ENCODE data around the gene SMOC1.
A peak's percentile ranks its signal among the peaks of the same experiment; 100 is the strongest.

Gene SMOC1

DNA sequence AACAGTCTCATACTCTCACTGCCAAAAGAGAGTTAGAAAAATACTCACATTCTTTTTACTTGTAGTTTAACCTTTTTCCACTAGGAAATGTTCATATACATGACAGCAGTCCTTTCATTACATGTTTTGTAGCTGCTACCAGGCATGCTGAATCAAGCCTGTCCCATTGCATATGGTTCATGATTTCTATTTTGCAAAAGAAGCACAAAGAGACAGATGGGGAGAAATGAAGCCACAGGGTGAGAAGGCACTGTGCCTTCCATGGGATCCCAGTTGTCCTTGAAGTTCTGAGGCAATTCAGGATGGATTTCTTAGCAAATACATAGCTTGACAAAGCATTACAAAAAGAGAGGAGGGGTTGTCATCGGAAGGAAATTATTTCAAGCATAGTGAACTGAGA lies 89.5 kb downstream of the SMOC1 start:
- 100% methylated on average over 1 of the region's 1 CpG for WGBS, 2 experiments
- no peaks in the 10 kb centered on the region for H3K27me3 ChIP-seq (ENCODE audit: control insufficient read depth, insufficient read depth, low read length, poor library complexity, severe bottlenecking)
- H3K36me3 ChIP-seq (ENCODE audit: control insufficient read depth, insufficient read depth, low read length): peaks cover 26% of the 10 kb centered on the region
- peaks cover 7% of the 10 kb centered on the region for H3K4me1 ChIP-seq (ENCODE audit: control insufficient read depth, insufficient read depth, low read length)
- peaks cover 3% of the 10 kb centered on the region for H3K9me3 ChIP-seq (ENCODE audit: control insufficient read depth, low read length)
- no peak overlapping the region for H3K27ac ChIP-seq (ENCODE audit: insufficient read depth, low read depth, low read length, poor library complexity, severe bottlenecking)
- no peak overlapping the region for H3K4me3 ChIP-seq (ENCODE audit: insufficient read depth, low read depth, low read length)

DNA sequence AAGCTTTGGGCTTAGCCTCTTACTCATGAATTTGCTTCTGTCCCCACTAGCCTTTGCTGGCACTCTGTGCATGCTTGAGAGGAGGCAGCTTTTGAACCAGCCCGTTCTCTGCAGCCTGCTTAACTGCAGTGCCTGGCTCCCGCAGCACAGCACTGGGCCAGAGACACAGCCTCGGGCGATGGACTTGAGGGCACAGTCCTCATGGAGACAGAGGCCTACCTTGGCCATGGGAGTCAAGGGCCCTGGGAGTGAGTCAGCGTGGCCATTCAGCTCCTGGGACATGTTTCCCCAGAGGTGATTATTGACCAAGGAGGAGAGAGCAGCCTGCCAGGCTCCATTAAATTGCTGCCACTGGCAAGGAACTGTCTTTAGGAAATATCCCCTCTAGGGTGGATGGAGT lies 93.5 kb downstream of the SMOC1 start:
- peaks cover 3% of the 10 kb centered on the region for H3K9me3 ChIP-seq (ENCODE audit: control insufficient read depth, low read length)
- H3K36me3 ChIP-seq (ENCODE audit: control insufficient read depth, insufficient read depth, low read length): peaks cover 44% of the 10 kb centered on the region
- no peak overlapping the region for H3K27ac ChIP-seq (ENCODE audit: insufficient read depth, low read depth, low read length, poor library complexity, severe bottlenecking)
- 98 to 99% methylated on average over 5 of the region's 5 CpGs for WGBS, 2 experiments
- H3K4me3 ChIP-seq (ENCODE audit: insufficient read depth, low read depth, low read length): no peak overlapping the region
- no peaks in the 10 kb centered on the region for H3K27me3 ChIP-seq (ENCODE audit: control insufficient read depth, insufficient read depth, low read length, poor library complexity, severe bottlenecking)
- H3K4me1 ChIP-seq (ENCODE audit: control insufficient read depth, insufficient read depth, low read length): peaks cover 19% of the 10 kb centered on the region

DNA sequence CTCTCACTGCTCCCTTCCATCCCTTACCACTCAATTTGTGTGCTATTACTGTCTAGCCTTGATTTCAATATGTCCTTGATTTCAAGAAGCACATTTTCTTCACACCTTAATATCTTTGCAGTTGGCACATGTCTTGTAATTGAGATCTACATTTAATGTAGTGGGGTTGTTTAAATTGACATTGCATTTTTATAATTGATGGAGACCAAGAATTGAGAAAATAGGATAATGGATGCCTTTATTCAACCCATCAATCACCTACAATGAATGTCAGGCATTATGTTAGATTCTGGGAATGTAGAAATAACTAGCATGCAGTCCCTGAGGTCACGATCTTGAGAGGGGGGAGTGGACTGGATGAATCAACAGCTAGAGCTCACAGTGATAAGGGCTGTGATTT lies 94.6 kb downstream of the SMOC1 start:
- 89 to 96% methylated on average over 1 of the region's 1 CpG for WGBS, 2 experiments
- Histone ChIP-seq H3K4me1 (ENCODE audit: control insufficient read depth, insufficient read depth, low read length) (peaks cover 19% of the 10 kb centered on the region), H3K9me3 (ENCODE audit: control insufficient read depth, low read length) (peaks cover under 1% of the 10 kb centered on the region), H3K36me3 (ENCODE audit: control insufficient read depth, insufficient read depth, low read length) (peaks cover 49% of the 10 kb centered on the region), H3K27ac (ENCODE audit: insufficient read depth, low read depth, low read length, poor library complexity, severe bottlenecking) (peak overlapping the region; percentile 23), H3K27me3 (ENCODE audit: control insufficient read depth, insufficient read depth, low read length, poor library complexity, severe bottlenecking) (no peaks in the 10 kb centered on the region), H3K4me3 (ENCODE audit: insufficient read depth, low read depth, low read length) (no peak overlapping the region)

DNA sequence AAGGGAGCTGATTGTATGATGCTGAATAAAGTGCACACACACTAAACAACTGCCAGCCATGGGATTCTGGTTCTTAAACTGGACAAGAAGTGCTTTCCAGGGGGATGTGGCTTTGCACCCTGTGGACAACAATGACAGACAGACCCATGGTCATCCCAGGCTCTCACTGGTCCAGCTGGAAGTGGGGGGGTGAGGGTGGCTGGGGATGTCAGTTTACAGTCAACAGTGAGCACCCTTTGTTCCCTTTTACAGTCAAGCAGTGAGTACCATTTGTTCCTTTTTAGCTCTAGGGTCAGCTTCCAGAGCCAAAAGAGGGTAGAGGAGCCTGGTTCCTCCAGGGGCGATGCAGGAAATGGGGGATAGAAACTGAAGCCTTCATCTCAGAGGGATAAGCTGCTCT lies 100.7 kb downstream of the SMOC1 start:
- H3K4me1 ChIP-seq (ENCODE audit: control insufficient read depth, insufficient read depth, low read length): peaks cover 28% of the 10 kb centered on the region
- H3K36me3 ChIP-seq (ENCODE audit: control insufficient read depth, insufficient read depth, low read length): peaks cover 27% of the 10 kb centered on the region
- no peak overlapping the region for H3K4me3 ChIP-seq (ENCODE audit: insufficient read depth, low read depth, low read length)
- H3K27ac ChIP-seq (ENCODE audit: insufficient read depth, low read depth, low read length, poor library complexity, severe bottlenecking): no peak overlapping the region
- WGBS, 2 experiments: 94 to 95% methylated on average over 1 of the region's 1 CpG
- H3K27me3 ChIP-seq (ENCODE audit: control insufficient read depth, insufficient read depth, low read length, poor library complexity, severe bottlenecking): no peaks in the 10 kb centered on the region
- no peaks in the 10 kb centered on the region for H3K9me3 ChIP-seq (ENCODE audit: control insufficient read depth, low read length)

DNA sequence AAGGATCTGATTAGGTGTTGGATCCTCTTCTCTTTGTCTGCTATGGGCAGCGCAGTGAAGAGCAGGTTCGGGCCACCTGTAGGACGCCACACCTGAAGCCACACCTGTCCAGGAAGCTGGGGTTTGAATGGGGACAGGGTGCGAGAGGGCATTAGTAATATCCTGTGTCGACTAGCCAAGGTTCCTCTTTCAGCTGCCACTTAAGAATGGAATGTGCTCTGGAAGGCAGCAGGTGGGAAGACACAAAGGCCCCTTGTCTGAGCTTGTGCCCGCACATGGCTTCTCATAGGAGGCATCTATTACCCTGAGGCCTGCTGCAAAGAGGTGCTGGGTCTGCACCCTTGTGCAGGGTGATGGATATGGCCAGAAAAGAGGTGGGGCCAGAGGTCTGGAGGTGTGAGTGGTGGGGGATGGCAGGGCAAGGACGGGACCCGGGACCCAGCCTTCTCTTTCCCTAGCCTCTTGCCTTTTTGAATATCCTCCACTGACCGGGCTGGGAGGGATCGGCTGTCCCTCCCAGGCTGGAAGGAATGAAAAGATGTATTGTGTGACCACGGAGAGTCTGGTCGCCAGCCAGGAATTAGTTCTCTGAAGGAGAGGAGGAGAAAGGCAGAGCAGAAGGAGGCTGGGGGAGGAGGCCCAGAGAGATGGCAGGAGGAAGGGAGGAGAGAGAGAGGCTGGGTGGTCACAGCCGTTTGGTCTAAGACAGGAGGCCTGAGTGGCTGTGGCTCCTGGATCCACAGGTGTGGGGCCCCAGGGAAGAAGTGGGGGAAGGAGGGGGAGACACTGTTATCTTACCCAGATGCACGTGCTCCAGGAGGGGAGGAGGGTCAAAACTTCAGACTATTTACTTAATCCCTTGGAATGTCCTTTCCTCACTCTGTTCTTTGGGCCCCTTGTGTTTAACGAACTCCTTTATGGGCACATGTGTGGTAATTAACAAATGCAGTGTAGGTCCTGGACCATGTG lies 101.5 kb downstream of the SMOC1 start:
- Histone ChIP-seq H3K4me1 (ENCODE audit: control insufficient read depth, insufficient read depth, low read length) (peaks cover 28% of the 10 kb centered on the region), H3K27me3 (ENCODE audit: control insufficient read depth, insufficient read depth, low read length, poor library complexity, severe bottlenecking) (no peaks in the 10 kb centered on the region), H3K4me3 (ENCODE audit: insufficient read depth, low read depth, low read length) (no peak overlapping the region), H3K27ac (ENCODE audit: insufficient read depth, low read depth, low read length, poor library complexity, severe bottlenecking) (no peak overlapping the region), H3K36me3 (ENCODE audit: control insufficient read depth, insufficient read depth, low read length) (peaks cover 23% of the 10 kb centered on the region), H3K9me3 (ENCODE audit: control insufficient read depth, low read length) (no peaks in the 10 kb centered on the region)
- WGBS, 2 experiments: 82 to 84% methylated on average over 15 of the region's 15 CpGs

DNA sequence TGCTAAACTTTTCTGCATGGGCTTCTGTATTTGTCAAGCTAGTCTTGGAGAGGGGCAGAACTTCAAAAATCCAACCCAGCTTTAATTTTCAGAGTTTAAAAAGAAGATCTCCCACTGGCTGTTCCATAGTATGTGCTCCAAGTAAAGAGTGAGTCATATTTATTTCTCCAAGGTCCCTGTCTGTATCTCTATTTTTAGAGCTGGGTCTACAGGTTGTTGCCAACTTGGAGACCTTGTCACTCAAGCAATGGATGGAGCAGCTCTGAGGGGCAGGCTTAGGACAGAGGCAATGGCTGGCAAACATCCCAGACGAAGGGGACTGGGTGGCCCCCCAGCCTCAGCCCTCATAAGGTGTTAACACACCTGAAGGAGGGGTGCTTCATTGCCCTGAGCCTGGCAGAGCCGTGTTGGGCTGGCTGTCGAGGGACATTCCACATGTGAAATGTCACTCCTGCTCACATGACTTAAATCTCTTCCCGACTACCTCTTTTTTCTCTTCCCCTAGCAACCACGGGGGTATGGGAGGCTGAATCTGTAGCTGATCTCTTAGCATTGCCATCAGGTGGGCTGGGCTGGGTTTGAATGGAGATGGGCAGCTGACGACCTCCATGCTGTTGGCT lies 103.1 kb downstream of the SMOC1 start:
- H3K4me3 ChIP-seq (ENCODE audit: insufficient read depth, low read depth, low read length): no peak overlapping the region
- no peaks in the 10 kb centered on the region for H3K9me3 ChIP-seq (ENCODE audit: control insufficient read depth, low read length)
- no peak overlapping the region for H3K27ac ChIP-seq (ENCODE audit: insufficient read depth, low read depth, low read length, poor library complexity, severe bottlenecking)
- 91 to 94% methylated on average over 6 of the region's 6 CpGs for WGBS, 2 experiments
- H3K4me1 ChIP-seq (ENCODE audit: control insufficient read depth, insufficient read depth, low read length): peaks cover 42% of the 10 kb centered on the region
- H3K27me3 ChIP-seq (ENCODE audit: control insufficient read depth, insufficient read depth, low read length, poor library complexity, severe bottlenecking): no peaks in the 10 kb centered on the region
- peaks cover 13% of the 10 kb centered on the region for H3K36me3 ChIP-seq (ENCODE audit: control insufficient read depth, insufficient read depth, low read length)

DNA sequence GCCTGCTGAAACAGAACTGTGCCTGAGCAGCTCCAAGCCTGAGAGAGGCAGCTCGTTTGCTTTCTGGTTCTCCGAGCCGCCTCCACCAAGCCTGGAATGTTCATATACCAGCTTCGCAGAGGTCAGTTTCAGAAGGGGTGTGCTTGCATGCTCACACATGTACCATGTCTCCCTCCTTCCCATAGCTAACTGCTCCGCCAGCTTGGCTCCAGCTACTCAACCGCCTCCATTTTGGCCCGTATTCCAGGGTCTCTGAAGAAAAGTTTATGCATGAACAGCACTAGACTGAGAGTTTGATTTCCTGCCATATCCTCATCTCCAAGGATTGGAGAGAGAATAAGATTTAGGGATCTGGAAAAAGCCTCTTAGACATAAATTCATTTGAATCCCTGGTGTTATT lies 103.7 kb downstream of the SMOC1 start:
- Histone ChIP-seq H3K27me3 (ENCODE audit: control insufficient read depth, insufficient read depth, low read length, poor library complexity, severe bottlenecking) (no peaks in the 10 kb centered on the region), H3K27ac (ENCODE audit: insufficient read depth, low read depth, low read length, poor library complexity, severe bottlenecking) (no peak overlapping the region), H3K36me3 (ENCODE audit: control insufficient read depth, insufficient read depth, low read length) (peaks cover 8% of the 10 kb centered on the region), H3K9me3 (ENCODE audit: control insufficient read depth, low read length) (no peaks in the 10 kb centered on the region), H3K4me1 (ENCODE audit: control insufficient read depth, insufficient read depth, low read length) (peaks cover 43% of the 10 kb centered on the region), H3K4me3 (ENCODE audit: insufficient read depth, low read depth, low read length) (no peak overlapping the region)
- 89 to 90% methylated on average over 7 of the region's 7 CpGs for WGBS, 2 experiments

DNA sequence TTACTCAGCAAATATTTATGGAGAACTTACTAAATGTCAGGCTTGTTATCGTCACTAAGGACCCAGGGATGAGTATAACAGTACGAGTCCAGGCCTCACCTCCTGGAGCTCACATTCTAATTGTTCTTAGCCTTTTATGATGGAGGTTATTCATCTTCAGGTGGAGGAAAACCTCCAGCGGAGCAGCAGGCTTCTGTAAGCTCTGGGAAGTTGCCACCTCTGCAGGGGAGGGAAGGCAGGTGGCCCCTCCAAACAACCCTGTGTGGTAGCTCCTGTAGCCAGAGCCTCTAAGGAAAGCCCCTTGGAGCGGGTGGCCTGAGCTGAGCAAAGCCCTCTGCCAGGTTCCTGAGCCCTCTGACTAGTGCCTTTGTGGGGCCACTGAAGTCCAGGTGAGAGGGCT lies 104.1 kb downstream of the SMOC1 start:
- H3K4me1 ChIP-seq (ENCODE audit: control insufficient read depth, insufficient read depth, low read length): peaks cover 43% of the 10 kb centered on the region
- no peaks in the 10 kb centered on the region for H3K27me3 ChIP-seq (ENCODE audit: control insufficient read depth, insufficient read depth, low read length, poor library complexity, severe bottlenecking)
- H3K9me3 ChIP-seq (ENCODE audit: control insufficient read depth, low read length): no peaks in the 10 kb centered on the region
- WGBS, 2 experiments: 86 to 87% methylated on average over 4 of the region's 4 CpGs
- peaks cover 5% of the 10 kb centered on the region for H3K36me3 ChIP-seq (ENCODE audit: control insufficient read depth, insufficient read depth, low read length)
- H3K27ac ChIP-seq (ENCODE audit: insufficient read depth, low read depth, low read length, poor library complexity, severe bottlenecking): no peak overlapping the region
- H3K4me3 ChIP-seq (ENCODE audit: insufficient read depth, low read depth, low read length): no peak overlapping the region

DNA sequence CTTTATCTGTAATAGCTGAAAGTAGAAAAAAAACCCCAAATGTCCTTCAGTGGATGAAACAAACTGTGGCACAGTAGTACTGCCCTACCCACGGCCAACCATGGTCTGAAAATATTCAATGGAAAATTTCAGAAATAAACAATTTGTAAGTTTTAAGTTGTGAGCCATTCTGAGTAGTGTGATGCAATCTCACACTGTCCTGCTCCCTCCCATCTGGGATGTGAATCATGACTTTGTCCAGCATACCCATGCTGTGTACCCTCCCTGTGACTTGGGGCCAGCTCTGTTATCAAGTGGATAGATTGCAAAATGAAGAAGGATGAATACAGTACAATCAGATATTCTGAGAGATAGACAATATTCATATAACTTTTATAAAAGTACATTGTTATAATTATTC lies 106.2 kb downstream of the SMOC1 start:
- 94 to 97% methylated on average over 1 of the region's 1 CpG for WGBS, 2 experiments
- Histone ChIP-seq H3K4me3 (ENCODE audit: insufficient read depth, low read depth, low read length) (no peak overlapping the region), H3K4me1 (ENCODE audit: control insufficient read depth, insufficient read depth, low read length) (peaks cover 49% of the 10 kb centered on the region), H3K27me3 (ENCODE audit: control insufficient read depth, insufficient read depth, low read length, poor library complexity, severe bottlenecking) (no peaks in the 10 kb centered on the region), H3K9me3 (ENCODE audit: control insufficient read depth, low read length) (no peaks in the 10 kb centered on the region), H3K36me3 (ENCODE audit: control insufficient read depth, insufficient read depth, low read length) (peaks cover 2% of the 10 kb centered on the region), H3K27ac (ENCODE audit: insufficient read depth, low read depth, low read length, poor library complexity, severe bottlenecking) (no peak overlapping the region)

DNA sequence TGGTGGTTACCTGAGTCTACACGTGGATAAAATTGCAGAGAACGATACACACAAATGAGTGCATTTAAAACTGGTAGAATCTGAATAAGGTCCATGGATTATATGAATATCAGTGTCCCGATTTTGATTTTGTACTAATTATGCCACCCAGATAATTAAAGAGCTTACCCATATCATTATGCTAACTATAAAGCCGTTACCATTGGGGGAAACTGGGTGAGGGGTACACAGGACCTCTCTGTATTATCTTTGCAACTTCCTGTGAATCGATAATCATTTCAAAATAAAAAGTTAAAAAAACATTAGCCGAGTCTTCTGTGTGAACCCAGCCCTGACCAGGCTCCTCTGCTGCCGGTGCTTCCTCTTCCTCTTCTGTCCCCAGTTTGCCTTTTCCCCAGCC lies 107.1 kb downstream of the SMOC1 start:
- Histone ChIP-seq H3K27ac (ENCODE audit: insufficient read depth, low read depth, low read length, poor library complexity, severe bottlenecking) (no peak overlapping the region), H3K4me1 (ENCODE audit: control insufficient read depth, insufficient read depth, low read length) (peaks cover 47% of the 10 kb centered on the region), H3K27me3 (ENCODE audit: control insufficient read depth, insufficient read depth, low read length, poor library complexity, severe bottlenecking) (no peaks in the 10 kb centered on the region), H3K36me3 (ENCODE audit: control insufficient read depth, insufficient read depth, low read length) (no peaks in the 10 kb centered on the region), H3K9me3 (ENCODE audit: control insufficient read depth, low read length) (no peaks in the 10 kb centered on the region), H3K4me3 (ENCODE audit: insufficient read depth, low read depth, low read length) (no peak overlapping the region)
- whole genome bisulfite sequencing, 2 experiments: 90 to 91% methylated on average over 6 to 7 of the region's 7 CpGs
